H1 (cell line): ENCODE results near the gene CLCNKB. TPM values are rescaled to one million over a fixed set of nuclear protein-coding genes. Genes with fewer than 3 reads are reported as not detected.

Source experiments
- CTCF ChIA-PET: fragments of 300-600 bp; sonication (Branson Sonifier 250); formaldehyde crosslinking; loops from one replicate; lab custom pipeline; 2021; ENCODE audit not compliant: partially characterized antibody; lab: Charles Lee
- POLR2A ChIA-PET: fragments of 300-600 bp; sonication (Branson Sonifier 250); formaldehyde crosslinking; loops from one replicate; lab custom pipeline; 2021; ENCODE audit warnings: inconsistent platforms; ENCODE audit not compliant: partially characterized antibody; lab: Charles Lee
- DNase-seq, 2 experiments: peaks; one replicate each; pipeline versions ENCODE4 v3.0.0 to v3.0.0-alpha.2; 2010 to 2022; ENCODE audit warnings: low spot score in 2 of 2, low read depth in 1 of 2, mixed read lengths in 1 of 2
- FAIRE-seq: peaks from 2 replicates; lab custom pipeline; 2011; peaks lifted over from hg19 to GRCh38; lab: Jason Lieb, UNC
- H2AFZ ChIP-seq: 2 replicates; pipeline ENCODE4 v1.8.1; 2012; ENCODE audit warnings: low read length, inconsistent platforms
- H2AK5ac ChIP-seq: 2 replicates; pipeline ENCODE4 v1.6.1; 2013; ENCODE audit warnings: low read depth, low read length
- H2BK120ac ChIP-seq: replicated peaks from 2 replicates; pipeline ENCODE3; 2013; ENCODE audit warnings: low read depth, low read length, inconsistent platforms
- H2BK12ac ChIP-seq: 2 replicates; pipeline ENCODE4 v1.6.1; 2013; ENCODE audit warnings: low read depth, low read length
- H2BK15ac ChIP-seq: 2 replicates; pipeline ENCODE4 v1.6.1; 2013; ENCODE audit warnings: low read length
- H2BK20ac ChIP-seq: 2 replicates; pipeline ENCODE4 v1.6.1; 2013; ENCODE audit warnings: low read length
- H2BK5ac ChIP-seq: 2 replicates; pipeline ENCODE4 v1.6.1; 2013; ENCODE audit warnings: low read depth, low read length
- H3K14ac ChIP-seq: 2 replicates; pipeline ENCODE4 v1.6.1; 2013; ENCODE audit warnings: inconsistent platforms; ENCODE audit not compliant: insufficient read length
- H3K18ac ChIP-seq: 2 replicates; pipeline ENCODE4 v1.6.1; 2013; ENCODE audit warnings: low read length; ENCODE audit errors: extremely low read depth
- H3K23ac ChIP-seq: 2 replicates; pipeline ENCODE4 v1.6.1; 2013; ENCODE audit warnings: inconsistent platforms; ENCODE audit not compliant: insufficient read length
- H3K23me2 ChIP-seq: 2 replicates; pipeline ENCODE4 v1.6.1; 2013; ENCODE audit warnings: low read depth, low read length
- H3K27ac ChIP-seq: 2 replicates; pipeline ENCODE4 v1.6.1; 2011; ENCODE audit warnings: low read depth, low read length, inconsistent platforms
- H3K27me3 ChIP-seq, 4 experiments: replicated peaks in 1 of 4; 1 replicate in 1 of 4; 2 replicates in 3 of 4; pipeline versions ENCODE4 v1.6.1 to v1.8.1; 2011 to 2013; ENCODE audit warnings: low read length in 3 of 4, mild to moderate bottlenecking in 3 of 4, inconsistent platforms in 2 of 4, mixed read lengths in 2 of 4, moderate library complexity in 1 of 4; ENCODE audit not compliant: control insufficient read depth in 3 of 4, insufficient read depth in 3 of 4; ENCODE audit errors: extremely low read depth in 1 of 4
- H3K36me3 ChIP-seq, 4 experiments: 2 replicates each; pipeline versions ENCODE4 v1.6.1 to v1.8.1; 2011 to 2013; ENCODE audit warnings: mild to moderate bottlenecking in 4 of 4, low read length in 3 of 4, moderate library complexity in 2 of 4, control low read depth in 1 of 4, inconsistent platforms in 1 of 4; ENCODE audit not compliant: insufficient read depth in 4 of 4, control insufficient read depth in 2 of 4
- H3K4ac ChIP-seq: replicated peaks from 2 replicates; pipeline ENCODE3; 2013; ENCODE audit warnings: low read length, low read depth, mixed read lengths, inconsistent platforms; ENCODE audit not compliant: insufficient read length
- H3K4me1 ChIP-seq, 4 experiments: replicated peaks in 1 of 4; 1 replicate in 1 of 4; 2 replicates in 3 of 4; pipeline versions ENCODE4 v1.6.1 to v1.8.1; 2011 to 2013; ENCODE audit warnings: low read length in 3 of 4, inconsistent platforms in 2 of 4, mixed read lengths in 1 of 4; ENCODE audit not compliant: insufficient read depth in 4 of 4, control insufficient read depth in 3 of 4
- H3K4me2 ChIP-seq, 2 experiments: 2 replicates each; pipeline versions ENCODE4 v1.6.1 to v1.8.1; 2011 to 2013; ENCODE audit warnings: low read depth in 2 of 2, low read length in 2 of 2, control low read depth in 1 of 2, inconsistent platforms in 1 of 2, mild to moderate bottlenecking in 1 of 2; ENCODE audit not compliant: insufficient read depth in 1 of 2
- H3K4me3 ChIP-seq, 4 experiments: fragments of 200-600, 300-600 bp in 1 of 4; sonication (generic), shearing (Covaris generic), sonication (Bioruptor Twin) in 1 of 4; 2 replicates each; pipeline versions ENCODE4 v1.5.1 to v1.8.1; 2011 to 2016; ENCODE audit warnings: low read length in 4 of 4, low read depth in 3 of 4, control low read depth in 2 of 4, inconsistent platforms in 2 of 4, mild to moderate bottlenecking in 2 of 4, mixed read lengths in 1 of 4, moderate library complexity in 1 of 4; ENCODE audit not compliant: insufficient read depth in 2 of 4; ENCODE audit errors: extremely low read depth in 1 of 4
- H3K56ac ChIP-seq: replicated peaks from 2 replicates; pipeline ENCODE3; 2013; ENCODE audit warnings: low read depth, mild to moderate bottlenecking, mixed read lengths, low read length, inconsistent platforms; ENCODE audit not compliant: insufficient read length
- H3K79me1 ChIP-seq: 2 replicates; pipeline ENCODE4 v1.6.1; 2013; ENCODE audit warnings: low read depth, low read length, control low read depth
- H3K79me2 ChIP-seq, 2 experiments: 2 replicates each; pipeline versions ENCODE4 v1.6.1 to v1.8.1; 2012 to 2013; ENCODE audit warnings: low read length in 2 of 2, mild to moderate bottlenecking in 2 of 2, inconsistent platforms in 1 of 2; ENCODE audit not compliant: insufficient read depth in 2 of 2, control insufficient read depth in 1 of 2
- H3K9ac ChIP-seq, 4 experiments: replicated peaks in 1 of 4; 1 replicate in 1 of 4; 2 replicates in 3 of 4; pipeline versions ENCODE4 v1.6.1 to v1.8.1; 2011 to 2013; ENCODE audit warnings: low read depth in 3 of 4, low read length in 3 of 4, control low read depth in 2 of 4, mild to moderate bottlenecking in 2 of 4, moderate library complexity in 2 of 4, inconsistent platforms in 1 of 4; ENCODE audit errors: extremely low read depth in 1 of 4
- H3K9me3 ChIP-seq, 2 experiments: 2 replicates each; pipeline versions ENCODE4 v1.6.1 to v1.8.1; 2012 to 2013; ENCODE audit warnings: mild to moderate bottlenecking in 2 of 2, moderate library complexity in 2 of 2, control low read depth in 1 of 2, inconsistent platforms in 1 of 2, low read depth in 1 of 2, low read length in 1 of 2, mixed read lengths in 1 of 2; ENCODE audit not compliant: insufficient read depth in 2 of 2
- H4K20me1 ChIP-seq, 2 experiments: replicated peaks in 1 of 2; 2 replicates each; pipeline versions ENCODE3 to v1.8.1; 2011 to 2013; ENCODE audit warnings: inconsistent platforms in 2 of 2, low read length in 2 of 2, mild to moderate bottlenecking in 1 of 2; ENCODE audit not compliant: insufficient read depth in 2 of 2, control insufficient read depth in 1 of 2
- H4K5ac ChIP-seq: 2 replicates; pipeline ENCODE4 v1.6.1; 2013; ENCODE audit warnings: low read length, low read depth, mixed read lengths, inconsistent platforms; ENCODE audit not compliant: insufficient read length
- H4K8ac ChIP-seq: 2 replicates; pipeline ENCODE4 v1.8.0; 2013; ENCODE audit warnings: mild to moderate bottlenecking, moderate library complexity, low read length, inconsistent platforms; ENCODE audit not compliant: insufficient read depth; ENCODE audit errors: extremely low read depth
- H4K91ac ChIP-seq: replicated peaks from 2 replicates; pipeline ENCODE3; 2013; ENCODE audit warnings: low read length, mixed read lengths, inconsistent platforms; ENCODE audit not compliant: insufficient read length
- EZH2 ChIP-seq: fragments of 200-600 bp; sonication (generic); IDR thresholded peaks from 2 replicates; pipeline ENCODE4 v1.7.1; 2012; ENCODE audit warnings: low read depth, mild to moderate bottlenecking, moderate library complexity, low read length, inconsistent platforms; ENCODE audit not compliant: severe bottlenecking
- JUN ChIP-seq: IDR thresholded peaks from 2 replicates; pipeline ENCODE4 v1.6.1; 2011; ENCODE audit warnings: low read depth, mild to moderate bottlenecking, improper control_type of control experiment, low read length
- MAFK ChIP-seq: IDR thresholded peaks from 2 replicates; pipeline ENCODE4 v1.6.1; 2012; ENCODE audit warnings: low read depth, mild to moderate bottlenecking, improper control_type of control experiment, low read length
- SRF ChIP-seq: IDR thresholded peaks from 2 replicates; pipeline ENCODE4 v1.6.1; 2011; ENCODE audit warnings: mild to moderate bottlenecking, low read depth, low read length, moderate library complexity
- TAF1 ChIP-seq: IDR thresholded peaks from 2 replicates; pipeline ENCODE4 v1.6.1; 2011; ENCODE audit warnings: mild to moderate bottlenecking, low read depth, low read length
- WGBS, 2 experiments: shearing (Covaris generic) in 1 of 2; methylation state at CpG; one replicate each; pipeline versions ENCODE4 v1.1.6 to v1.1.7; 2013 to 2015; ENCODE audit warnings: low lambda C conversion rate in 2 of 2, mixed read lengths in 2 of 2, inconsistent platforms in 1 of 2, low coverage in 1 of 2, missing lambda C conversion rate in 1 of 2; ENCODE audit not compliant: insufficient replicate concordance in 2 of 2, insufficient coverage in 1 of 2, insufficient read length in 1 of 2; ENCODE audit errors: extremely low coverage in 1 of 2, missing lambda C conversion rate in 1 of 2; 5-methylcytosine and 5-hydroxymethylcytosine counted together
- polyA plus RNA-seq, 7 experiments: library from polyadenylated mRNA; depleted of rRNA in 3 of 7; stranded (reverse) in 5 of 7; unstranded in 2 of 7; fragments of >200 nt in 5 of 7; fragments of 200-250 nt in 2 of 7; gene quantifications; 1 replicate in 5 of 7; 2 replicates in 1 of 7; 4 replicates in 1 of 7; pipeline versions ENCODE4 v1.2.1 to v1.2.3, GENCODE V29; 2011 to 2013; ENCODE audit warnings: missing spikeins in 2 of 7, mixed read lengths in 2 of 7
- total RNA-seq: library from RNA; stranded (reverse); fragmentation: NEBNext Ultra II Directional; extraction: Animal tissue kit (Norgen Biotek cat#: 25700); gene quantifications from 2 replicates; pipeline ENCODE4 v1.2.1, GENCODE V29; 2021

Gene CLCNKB
- total and polyA plus RNA-seq, 2 of the 8 experiments (the other 6 are each of a cell fraction or from before 2014, with no cell fraction given), result 1.2 to 3.5 TPM

DNA sequence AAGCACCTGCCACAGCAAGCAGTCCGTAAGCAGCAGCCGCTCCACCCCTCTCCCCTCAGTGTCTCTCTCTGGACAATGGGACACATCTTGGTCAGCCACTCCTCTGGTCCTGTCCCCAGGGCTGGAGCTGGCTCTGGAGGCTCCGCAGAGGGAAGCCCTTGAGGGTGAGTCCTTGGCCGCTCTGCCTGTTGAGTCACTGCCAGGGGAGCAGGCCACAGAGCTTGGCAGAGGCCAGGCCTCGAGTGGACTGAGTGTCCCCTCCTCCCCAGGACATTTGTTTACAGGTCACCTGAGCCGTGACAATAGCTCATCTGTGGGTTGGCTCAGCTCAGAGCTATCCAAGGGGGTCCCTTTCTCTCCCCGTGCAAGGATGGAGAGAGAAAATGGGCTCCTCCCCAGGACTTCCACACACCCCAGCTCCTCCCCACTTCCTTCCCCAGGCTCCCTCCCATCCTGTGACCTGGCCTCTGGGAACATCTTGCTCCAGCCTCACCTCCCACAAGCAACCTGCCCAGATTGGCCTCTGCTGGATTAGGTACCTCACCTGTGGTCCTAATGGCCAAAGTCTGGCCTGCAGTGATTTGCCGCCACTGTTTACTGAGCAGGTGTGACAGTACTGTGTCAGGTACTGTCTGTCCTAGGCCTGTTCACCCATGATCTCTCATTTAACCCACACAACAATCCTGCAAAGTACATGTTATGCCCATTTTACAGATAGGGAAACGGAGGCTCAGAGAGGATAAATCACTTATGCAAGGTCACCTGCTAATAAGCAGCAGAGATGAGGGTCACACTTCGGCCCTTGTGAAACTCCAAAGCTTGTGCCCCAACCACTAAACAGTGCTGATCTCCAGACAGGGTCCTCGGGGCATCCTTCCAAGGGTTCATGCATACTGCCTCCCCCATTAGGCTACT lies 25.0 kb downstream of the CLCNKB start:
- DNase-seq (no peak), FAIRE-seq (no peak)
- Histone ChIP-seq H3K9me3 (no peaks in the 10 kb centered on the region), H4K91ac (no peak overlapping the region), H3K27me3 (peaks cover 2 to 20% (median 14%) of the 10 kb centered on the region in 4 experiments; a peak in 6 of 7 replicates), H3K79me2 (no peaks in the 10 kb centered on the region), H3K14ac (no peak overlapping the region), H3K4me1 (peaks cover 0 to 27% (median 16%) of the 10 kb centered on the region in 4 experiments; a peak in 6 of 7 replicates), H3K9ac (no peak overlapping the region), H2BK15ac (no peak overlapping the region), H4K20me1 (peaks cover 0 to 4% of the 10 kb centered on the region in 2 experiments), H3K4ac (no peak overlapping the region), H3K79me1 (no peaks in the 10 kb centered on the region), H3K36me3 (no peaks in the 10 kb centered on the region), H2AFZ (no peak overlapping the region), H3K4me2 (no peak overlapping the region), H2BK5ac (no peak overlapping the region), H4K8ac (no peak overlapping the region), H2BK120ac (no peak overlapping the region), H3K27ac (no peak overlapping the region), H3K23me2 (peaks cover 5% of the 10 kb centered on the region; the same call in 1 of the 2 replicates), H2BK12ac (no peak overlapping the region), H3K18ac (no peak overlapping the region), H4K5ac (no peak overlapping the region), H3K56ac (no peak overlapping the region), H2BK20ac (no peak overlapping the region; the same call in 1 of the 2 replicates), H3K23ac (no peak overlapping the region), H2AK5ac (no peak overlapping the region), H3K4me3 (no peak overlapping the region)
- ChIA-PET POLR2A (interaction anchor here (0.5 to 2.1 kb wide), 5 partner anchors 24 to 281 kb away, joined by 3 to 5 read pairs (median 3); partner anchors contain the start of gene CLCNKB), CTCF (interaction anchor here (0.7 to 21.9 kb wide), 9 partner anchors 11 to 175 kb away, joined by 3 to 569 read pairs (median 3); no protein-coding TSS in a partner anchor)
- TF ChIP-seq SRF (no peak), JUN (no peak), EZH2 (no peak), MAFK (no peak), TAF1 (no peak)
- 70% methylated on average over 11 of the region's 11 CpGs; no CpG with 5 or more reads in 1 of the 2 experiments for WGBS, 2 experiments
